H1 (cell line): Measurements from ENCODE around the gene CD160.

Experiments used
- FOSL1 ChIP-seq: IDR thresholded peaks from 2 replicates; pipeline ENCODE4 v1.6.1; 2011; ENCODE audit warnings: mild to moderate bottlenecking, low read depth, low read length, moderate library complexity; ENCODE audit not compliant: insufficient read depth
- RAD21 ChIP-seq, 2 experiments: IDR thresholded peaks in 1 of 2; conservative IDR thresholded peaks in 1 of 2; 2 replicates each; pipeline ENCODE4 v1.6.1; 2011; ENCODE audit warnings: low read depth in 2 of 2, low read length in 2 of 2, improper control_type of control experiment in 1 of 2, inconsistent platforms in 1 of 2, mild to moderate bottlenecking in 1 of 2, moderate library complexity in 1 of 2
- SIX5 ChIP-seq: IDR thresholded peaks from 2 replicates; pipeline ENCODE4 v1.6.1; 2011; ENCODE audit warnings: mild to moderate bottlenecking, low read depth, low read length
- TCF12 ChIP-seq: IDR thresholded peaks from 2 replicates; pipeline ENCODE4 v1.6.1; 2011; ENCODE audit warnings: low read depth, mild to moderate bottlenecking, low read length
- TF ChIP-seq, protein P1 (sequence below): IDR thresholded peaks from 2 replicates; pipeline ENCODE4 v1.6.1; 2012; ENCODE audit warnings: inconsistent platforms

DNA sequence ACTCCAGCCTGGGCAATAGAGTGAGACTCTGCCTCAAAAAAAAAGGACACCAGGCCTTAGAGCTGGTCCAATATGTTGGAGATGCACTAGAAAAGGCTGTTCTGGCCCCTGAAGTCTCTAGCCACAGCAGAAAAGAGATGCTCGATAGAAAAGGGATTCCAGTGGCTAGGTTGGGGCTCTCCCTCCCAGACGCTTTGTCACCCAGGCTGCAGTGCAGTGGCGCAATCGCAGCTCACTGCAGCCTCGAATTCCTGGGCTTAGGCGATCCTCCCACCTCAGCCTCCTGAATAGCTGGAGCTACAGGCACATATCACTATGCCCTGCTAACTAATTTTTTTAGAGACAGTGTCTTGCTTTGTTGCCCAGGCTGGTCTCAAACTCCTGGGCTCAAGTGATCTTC, 30.4 kb upstream of the CD160 start:
- TF ChIP-seq SIX5, result no peak
- no peak for TF ChIP-seq TCF12
- no peak for TF ChIP-seq FOSL1
- no peak for TF ChIP-seq RAD21 (IDR thresholded peaks at IDR 0.05 in 1 of 2, conservative IDR thresholded peaks at IDR 0.05 in 1 of 2; ENCODE audit: low read depth in 2 of 2, low read length in 2 of 2)
- TF ChIP-seq, protein P1, sequence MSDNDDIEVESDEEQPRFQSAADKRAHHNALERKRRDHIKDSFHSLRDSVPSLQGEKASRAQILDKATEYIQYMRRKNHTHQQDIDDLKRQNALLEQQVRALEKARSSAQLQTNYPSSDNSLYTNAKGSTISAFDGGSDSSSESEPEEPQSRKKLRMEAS, result no peak
